Calu3 (cell line): Measurements from ENCODE around the gene S100A11. TPM values are rescaled to one million over a fixed set of nuclear protein-coding genes. Genes with fewer than 3 reads are reported as not detected.

Experiments
- BruUV-seq: library from RNA; stranded (reverse); fragments of 400-500 nt; replicated peaks from 2 replicates; lab custom pipeline; 2021; lab: Mats Ljungman, UMichigan
- CTCF ChIA-PET: fragments of 300-600 bp; sonication (Branson Sonifier 250); formaldehyde crosslinking; loops from one replicate; lab custom pipeline; 2022; ENCODE audit warnings: antibody characterized with exemption; lab: Charles Lee
- DNase-seq: peaks from one replicate; pipeline ENCODE4 v3.0.0; 2022
- H3K27ac Mint-ChIP-seq: one replicate; pipeline ENCODE4 v1.8.0; 2022; ENCODE audit warnings: mixed read lengths; ENCODE audit not compliant: unreplicated experiment
- H3K27me3 Mint-ChIP-seq: one replicate; pipeline ENCODE4 v1.8.0; 2022; ENCODE audit warnings: mixed read lengths; ENCODE audit not compliant: unreplicated experiment
- H3K36me3 Mint-ChIP-seq: one replicate; pipeline ENCODE4 v1.8.0; 2022; ENCODE audit warnings: mild to moderate bottlenecking, moderate library complexity, mixed read lengths; ENCODE audit not compliant: insufficient read depth, unreplicated experiment
- H3K4me1 Mint-ChIP-seq: one replicate; pipeline ENCODE4 v1.8.0; 2022; ENCODE audit warnings: mild to moderate bottlenecking, low read depth, mixed read lengths; ENCODE audit not compliant: unreplicated experiment
- H3K4me3 Mint-ChIP-seq: one replicate; pipeline ENCODE4 v1.8.0; 2022; ENCODE audit warnings: mild to moderate bottlenecking, low read depth, moderate library complexity, mixed read lengths; ENCODE audit not compliant: unreplicated experiment
- H3K9me3 Mint-ChIP-seq: one replicate; pipeline ENCODE4 v1.8.0; 2022; ENCODE audit warnings: low read depth, mixed read lengths; ENCODE audit not compliant: unreplicated experiment
- intact Hi-C: fragments of 100-400 bp; cut with micrococcal nuclease; formaldehyde crosslinking; loops from one replicate; pipeline ENCODE4 v1.10.0; 2022; ENCODE audit not compliant: unreplicated experiment
- total RNA-seq: library from RNA; stranded (reverse); gene quantifications from 2 replicates; pipeline ENCODE4 v1.2.3, GENCODE V29; 2022
- TF ChIP-seq, protein P1 (sequence below): fragments of 200-600 bp; IDR thresholded peaks from one replicate; pipeline ENCODE4 v1.8.0; 2022; ENCODE audit warnings: antibody characterized with exemption; ENCODE audit not compliant: unreplicated experiment

The S100A11 gene
- total RNA-seq, 1 experiment from 2014 or later: 1,217 TPM

DNA sequence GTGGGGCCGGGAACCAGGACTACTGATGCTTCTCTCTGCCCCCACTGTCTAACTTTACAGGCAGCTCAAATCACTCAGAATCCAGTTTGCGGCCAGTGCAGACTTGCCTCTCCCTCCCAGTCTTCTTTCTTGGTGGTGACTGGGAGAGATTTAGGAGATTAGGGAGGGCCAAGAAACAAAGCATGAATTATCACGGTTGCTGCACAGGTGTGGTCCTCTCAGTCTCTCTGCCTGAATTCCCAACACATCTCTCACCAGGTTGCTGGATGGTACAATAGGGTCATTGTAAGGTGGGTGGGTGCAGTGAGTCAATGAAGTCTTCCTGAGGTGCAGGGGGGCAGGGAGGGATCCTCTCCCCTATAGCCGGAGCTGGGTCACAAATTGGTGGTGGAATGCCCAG is 12.6 kb downstream of the S100A11 start:
- Mint-ChIP-seq H3K27ac (peak overlapping the region; percentile 37), H3K4me1 (peaks cover 61% of the 10 kb centered on the region), H3K4me3 (no peak overlapping the region), H3K9me3 (peaks cover 7% of the 10 kb centered on the region), H3K36me3 (peaks cover 7% of the 10 kb centered on the region), H3K27me3 (no peaks in the 10 kb centered on the region)
- intact Hi-C loops: no loop called here
- no TSS peak for BruUV-seq
- CTCF ChIA-PET: interaction anchor here (1.4 to 2.4 kb wide), 4 partner anchors 10 to 90 kb away, joined by 5 to 15 read pairs (median 9); partner anchors contain the start of gene S100A11
- DNase-seq: peak; percentile 69
- TF ChIP-seq, protein P1, sequence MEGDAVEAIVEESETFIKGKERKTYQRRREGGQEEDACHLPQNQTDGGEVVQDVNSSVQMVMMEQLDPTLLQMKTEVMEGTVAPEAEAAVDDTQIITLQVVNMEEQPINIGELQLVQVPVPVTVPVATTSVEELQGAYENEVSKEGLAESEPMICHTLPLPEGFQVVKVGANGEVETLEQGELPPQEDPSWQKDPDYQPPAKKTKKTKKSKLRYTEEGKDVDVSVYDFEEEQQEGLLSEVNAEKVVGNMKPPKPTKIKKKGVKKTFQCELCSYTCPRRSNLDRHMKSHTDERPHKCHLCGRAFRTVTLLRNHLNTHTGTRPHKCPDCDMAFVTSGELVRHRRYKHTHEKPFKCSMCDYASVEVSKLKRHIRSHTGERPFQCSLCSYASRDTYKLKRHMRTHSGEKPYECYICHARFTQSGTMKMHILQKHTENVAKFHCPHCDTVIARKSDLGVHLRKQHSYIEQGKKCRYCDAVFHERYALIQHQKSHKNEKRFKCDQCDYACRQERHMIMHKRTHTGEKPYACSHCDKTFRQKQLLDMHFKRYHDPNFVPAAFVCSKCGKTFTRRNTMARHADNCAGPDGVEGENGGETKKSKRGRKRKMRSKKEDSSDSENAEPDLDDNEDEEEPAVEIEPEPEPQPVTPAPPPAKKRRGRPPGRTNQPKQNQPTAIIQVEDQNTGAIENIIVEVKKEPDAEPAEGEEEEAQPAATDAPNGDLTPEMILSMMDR: no peak

DNA sequence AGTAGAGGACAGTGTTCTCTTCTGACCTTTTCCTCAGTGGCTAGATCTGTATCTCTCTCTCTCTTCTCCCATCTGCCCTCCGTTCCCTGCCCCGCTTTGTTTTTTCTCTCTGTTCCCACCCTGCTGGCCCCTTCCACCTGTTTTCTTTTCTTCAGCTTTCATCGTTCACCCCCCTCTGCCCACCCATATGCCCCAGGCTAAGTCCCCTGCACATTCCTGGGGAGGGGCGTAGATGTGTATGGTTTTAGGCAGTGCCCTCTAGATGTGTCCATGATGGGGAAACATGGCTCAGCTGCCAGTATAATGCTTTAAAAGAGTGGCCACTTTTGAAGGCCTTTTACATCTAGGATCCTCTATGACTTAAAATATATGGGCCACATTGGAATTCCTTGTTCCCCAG is 13.6 kb downstream of the S100A11 start:
- H3K27ac Mint-ChIP-seq: peak overlapping the region; percentile 37
- no peak for DNase-seq
- TF ChIP-seq, protein P1: no peak
- H3K27me3 Mint-ChIP-seq: no peaks in the 10 kb centered on the region
- CTCF ChIA-PET: interaction anchor here (2.1 to 2.4 kb wide), 2 partner anchors 11 to 14 kb away, joined by 9 to 15 read pairs; partner anchors contain the start of gene S100A11
- peak overlapping the region; percentile 7 for H3K4me3 Mint-ChIP-seq
- H3K9me3 Mint-ChIP-seq: peaks cover 3% of the 10 kb centered on the region
- no TSS peak for BruUV-seq
- peaks cover 51% of the 10 kb centered on the region for H3K4me1 Mint-ChIP-seq
- intact Hi-C loops: no loop called here
- H3K36me3 Mint-ChIP-seq: no peaks in the 10 kb centered on the region

DNA sequence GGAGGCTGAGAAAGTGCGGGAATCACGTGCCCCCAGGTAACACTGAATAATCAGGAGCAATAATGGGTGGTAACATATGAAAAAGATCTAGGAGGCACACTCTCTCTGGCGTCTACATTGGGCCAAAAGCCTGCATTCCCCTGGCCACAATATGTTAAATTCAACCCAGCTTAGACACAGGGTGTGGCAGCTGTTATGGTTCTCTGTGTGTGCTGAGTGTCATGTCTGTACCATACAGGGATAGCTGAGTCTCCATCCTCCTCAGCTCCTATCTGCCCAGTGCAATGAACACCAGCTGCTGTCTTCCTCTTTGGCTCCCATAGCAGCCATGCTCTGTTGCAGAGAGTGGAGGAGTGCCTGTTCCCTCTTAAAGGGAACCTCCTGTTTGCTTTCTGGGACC is 14.3 kb downstream of the S100A11 start:
- no TSS peak for BruUV-seq
- Mint-ChIP-seq H3K27ac (peak overlapping the region; percentile 31), H3K27me3 (no peaks in the 10 kb centered on the region), H3K36me3 (no peaks in the 10 kb centered on the region), H3K4me1 (peaks cover 47% of the 10 kb centered on the region), H3K4me3 (no peak overlapping the region), H3K9me3 (peaks cover 2% of the 10 kb centered on the region)
- intact Hi-C loops: no loop called here
- TF ChIP-seq, protein P1: no peak
- CTCF ChIA-PET: no interaction called here
- DNase-seq: no peak

GRCh38 chr1:152021569-152021968 is 15.2 kb downstream of the S100A11 start:
- no peaks in the 10 kb centered on the region for H3K27me3 Mint-ChIP-seq
- DNase-seq: no peak
- TF ChIP-seq, protein P1: no peak
- H3K9me3 Mint-ChIP-seq: no peaks in the 10 kb centered on the region
- no peak overlapping the region for H3K27ac Mint-ChIP-seq
- H3K36me3 Mint-ChIP-seq: no peaks in the 10 kb centered on the region
- peaks cover 38% of the 10 kb centered on the region for H3K4me1 Mint-ChIP-seq
- intact Hi-C loops: no loop called here
- no TSS peak for BruUV-seq
- CTCF ChIA-PET: no interaction called here
- no peak overlapping the region for H3K4me3 Mint-ChIP-seq
